ENCODE data around the gene ARVCF.

ARVCF gene

DNA sequence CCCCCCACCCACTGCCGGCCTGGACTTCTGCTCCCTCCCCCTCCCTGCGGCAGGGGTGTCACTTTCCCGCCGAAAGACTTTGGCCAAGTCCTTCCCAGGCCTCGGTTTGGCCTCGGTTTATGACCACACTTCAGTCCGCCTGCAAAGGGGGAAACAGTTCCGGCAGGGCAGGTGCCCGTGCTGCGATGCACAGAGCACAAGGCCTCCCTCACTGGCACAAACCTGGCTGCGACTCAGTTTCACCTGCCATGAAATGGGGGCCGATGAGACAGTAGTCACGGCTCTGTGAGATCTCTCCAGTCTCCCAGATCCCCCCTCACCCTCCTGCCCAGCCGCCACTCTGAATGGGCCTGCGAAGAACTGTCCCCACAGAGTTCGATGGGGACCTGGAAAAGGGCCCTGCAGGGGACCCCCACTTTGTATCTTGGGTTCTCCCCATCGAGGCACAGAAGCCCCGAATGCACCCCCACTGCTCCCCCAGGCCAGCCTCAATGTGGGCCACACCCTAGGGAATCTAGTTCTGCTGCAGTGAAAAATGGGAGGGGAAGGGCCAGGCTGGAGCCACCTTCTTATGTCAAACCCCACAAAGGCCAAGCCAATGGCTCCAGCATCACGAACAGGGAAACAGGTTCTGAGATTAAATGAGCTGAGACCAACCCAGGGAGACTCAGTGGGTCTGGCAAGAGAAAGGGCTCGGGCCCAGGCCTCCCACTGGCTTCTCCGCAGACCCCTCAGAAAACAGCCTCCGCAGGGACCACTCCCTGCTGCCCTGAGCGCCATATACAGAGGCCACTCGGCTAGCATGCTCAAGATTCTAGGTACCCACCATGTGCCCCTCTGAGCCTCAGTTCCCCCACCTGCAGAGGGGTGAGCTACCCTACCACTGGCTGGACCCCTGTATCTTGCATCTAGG, 29.0 kb downstream of the ARVCF start:
- DNase-seq (ENCODE audit: low read depth, low spot score) = no peak

GRCh38 chr22:19986410-19987341, 29.9 kb downstream of the ARVCF start:
- no peak for DNase-seq (ENCODE audit: low read depth, low spot score)

DNA sequence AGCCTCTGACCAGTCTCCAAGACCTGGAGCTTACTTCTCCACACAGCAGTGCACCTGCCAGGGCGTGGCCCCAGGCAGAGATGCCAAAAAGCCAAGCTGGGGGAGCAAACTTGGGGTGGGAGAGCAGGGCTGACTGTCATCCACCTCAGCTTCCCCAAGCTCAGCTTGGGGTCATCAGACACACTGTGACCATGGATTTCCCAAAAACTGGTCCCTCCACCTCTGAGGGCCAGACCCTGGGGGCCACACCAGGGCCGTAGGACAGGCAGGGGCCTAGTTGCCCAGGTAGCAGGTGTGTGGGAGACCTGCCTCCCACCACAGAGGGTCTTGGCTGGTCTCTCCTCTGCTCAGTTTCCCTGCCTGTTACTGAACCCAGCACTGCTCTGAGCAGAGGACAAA, 30.6 kb downstream of the ARVCF start:
- DNase-seq (ENCODE audit: low read depth, low spot score) = no peak

DNA sequence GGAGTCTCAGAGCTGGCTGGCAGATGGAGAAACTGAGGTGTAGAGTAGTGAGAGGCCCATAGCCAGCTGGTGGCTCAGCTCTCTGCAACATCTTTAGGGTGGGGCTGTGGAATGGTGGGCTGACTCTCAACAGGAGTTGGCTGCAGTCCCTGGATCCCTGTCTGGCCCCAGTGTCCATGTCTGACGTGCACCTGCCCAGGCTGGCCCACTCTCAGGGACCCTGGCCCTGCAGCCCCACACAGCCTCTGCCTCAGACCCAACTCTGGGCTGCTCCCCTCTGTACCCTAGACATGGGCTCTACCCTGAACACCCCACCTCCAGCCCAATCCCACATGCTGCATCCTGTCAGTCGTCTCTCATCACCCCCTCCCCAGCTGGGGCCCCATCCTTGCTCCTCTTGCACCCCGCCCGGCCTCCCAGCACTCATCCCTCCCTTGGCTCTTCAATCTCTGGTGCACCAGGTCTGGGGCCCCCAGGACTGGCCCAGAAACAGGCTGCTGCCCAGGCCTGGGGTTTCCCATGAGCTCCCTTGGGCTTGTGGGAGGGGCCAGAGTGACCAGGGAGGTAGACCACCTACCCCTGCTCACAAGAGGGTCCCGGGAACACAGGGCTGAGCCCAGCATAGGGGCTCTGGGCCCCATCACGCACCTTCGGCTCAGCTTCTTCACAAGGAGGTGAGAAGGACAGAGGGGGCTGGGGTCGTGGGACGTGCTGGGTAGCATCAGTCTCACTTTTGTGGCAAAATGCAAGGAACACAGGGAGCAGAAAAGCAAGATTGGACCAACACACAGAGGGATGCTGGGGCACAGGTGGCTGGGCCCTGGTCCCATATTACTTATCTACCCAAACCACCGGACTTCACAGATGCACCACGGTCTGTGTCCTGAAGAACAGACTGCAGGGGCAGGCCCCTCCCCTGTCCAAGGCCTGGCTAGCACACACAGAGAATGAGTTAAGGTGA, 31.5 kb downstream of the ARVCF start:
- DNase-seq (ENCODE audit: low read depth, low spot score) = no peak

- DNase-seq (ENCODE audit: low read depth, low spot score) = no peak
Measured at GRCh38 chr22:19984201-19984753, 32.3 kb downstream of the ARVCF start.

DNA sequence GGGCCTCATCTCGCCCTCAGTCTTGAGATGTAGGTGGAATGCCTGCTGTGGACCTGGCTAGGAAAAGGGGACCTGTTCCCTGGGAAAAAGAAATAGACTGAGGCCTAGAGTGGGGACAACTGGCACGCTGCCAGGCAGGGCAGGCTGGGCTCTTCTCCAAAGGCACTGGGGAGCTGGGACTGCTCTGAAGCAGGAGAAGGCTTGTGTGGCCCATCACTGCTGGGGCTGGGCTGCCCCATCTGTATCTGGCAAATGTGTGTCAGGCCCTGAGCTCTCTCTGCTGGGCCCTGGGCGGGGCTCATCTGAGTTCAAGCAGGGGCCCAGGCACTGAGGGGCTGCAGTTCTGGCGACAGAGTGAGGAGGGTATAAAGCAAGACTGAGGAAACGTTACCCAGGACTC, 32.9 kb downstream of the ARVCF start:
- no peak for DNase-seq (ENCODE audit: low read depth, low spot score)

DNA sequence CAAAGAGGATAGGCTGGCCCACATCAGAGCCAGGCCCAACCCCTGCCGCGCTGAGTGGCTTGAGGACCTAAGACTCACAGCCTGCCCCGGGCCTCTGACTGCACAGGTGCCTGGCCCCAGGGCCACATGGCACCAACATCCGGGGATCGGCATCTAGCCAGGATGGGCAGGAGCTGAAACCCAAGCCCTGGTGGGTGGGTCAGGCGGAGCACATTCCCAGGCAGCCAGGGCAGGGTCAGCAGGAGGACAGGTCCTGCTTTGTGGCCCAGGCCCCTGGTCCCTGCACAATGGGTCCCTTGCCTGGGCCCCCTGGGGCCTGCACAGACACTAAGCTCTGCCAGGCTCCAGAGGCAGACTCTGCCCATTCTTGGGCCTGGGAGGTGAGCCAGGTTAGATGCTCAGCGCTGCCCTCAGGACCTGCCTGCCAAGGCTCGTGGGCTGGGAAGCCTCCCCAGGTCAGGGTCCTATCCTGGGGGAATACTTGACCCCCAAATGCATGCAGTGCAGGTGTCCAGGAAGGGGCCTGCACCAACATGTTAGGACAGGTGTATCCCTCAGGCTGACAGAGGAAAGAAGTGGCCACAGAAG, 33.5 kb downstream of the ARVCF start:
- no peak for DNase-seq (ENCODE audit: low read depth, low spot score)

DNA sequence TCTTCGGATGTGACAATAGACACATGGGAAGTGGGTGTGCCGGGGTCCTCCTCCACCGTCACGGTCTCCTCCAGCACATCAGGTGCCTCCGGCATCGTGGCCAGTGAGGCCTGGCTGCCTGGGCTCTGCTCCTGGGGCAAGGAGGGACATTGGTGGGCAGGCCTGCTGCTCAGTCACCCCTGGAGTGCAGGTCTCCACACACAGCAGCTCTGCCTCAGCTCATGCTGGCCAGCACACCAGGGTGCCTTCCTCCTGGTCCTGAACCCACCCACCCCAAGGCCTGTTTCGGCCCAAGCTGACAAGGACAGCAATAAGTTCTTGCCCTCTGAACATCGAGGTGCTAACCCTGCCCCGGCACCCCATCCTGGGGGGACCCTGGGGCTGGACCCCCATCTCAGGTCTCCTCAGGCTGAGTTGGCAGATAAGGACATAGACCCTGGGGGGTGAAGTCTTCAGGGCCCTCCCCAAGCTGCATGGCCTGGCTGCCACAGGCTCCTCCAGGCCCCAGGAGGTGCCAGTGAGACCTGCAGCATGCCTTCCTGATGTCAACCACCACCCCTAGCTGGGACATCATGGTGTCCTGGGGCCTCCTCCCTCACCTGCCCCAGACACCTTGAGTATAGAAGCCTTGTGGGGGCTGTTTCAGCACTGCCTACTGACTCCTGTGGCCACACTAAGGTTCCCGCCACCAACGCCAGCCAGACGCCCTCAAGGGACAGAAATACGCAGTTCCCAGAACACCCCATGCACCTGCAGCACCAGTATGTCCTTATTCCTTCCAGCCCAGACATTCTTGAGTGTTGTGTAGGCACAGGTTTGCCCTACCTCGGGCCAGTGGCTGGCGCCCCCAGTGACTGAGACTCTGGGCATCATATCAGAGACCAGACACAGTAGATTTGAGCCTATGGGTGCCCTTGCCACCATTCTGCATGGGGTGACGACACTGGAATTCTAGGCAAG, 34.4 kb downstream of the ARVCF start:
- DNase-seq (ENCODE audit: low read depth, low spot score) = no peak

DNA sequence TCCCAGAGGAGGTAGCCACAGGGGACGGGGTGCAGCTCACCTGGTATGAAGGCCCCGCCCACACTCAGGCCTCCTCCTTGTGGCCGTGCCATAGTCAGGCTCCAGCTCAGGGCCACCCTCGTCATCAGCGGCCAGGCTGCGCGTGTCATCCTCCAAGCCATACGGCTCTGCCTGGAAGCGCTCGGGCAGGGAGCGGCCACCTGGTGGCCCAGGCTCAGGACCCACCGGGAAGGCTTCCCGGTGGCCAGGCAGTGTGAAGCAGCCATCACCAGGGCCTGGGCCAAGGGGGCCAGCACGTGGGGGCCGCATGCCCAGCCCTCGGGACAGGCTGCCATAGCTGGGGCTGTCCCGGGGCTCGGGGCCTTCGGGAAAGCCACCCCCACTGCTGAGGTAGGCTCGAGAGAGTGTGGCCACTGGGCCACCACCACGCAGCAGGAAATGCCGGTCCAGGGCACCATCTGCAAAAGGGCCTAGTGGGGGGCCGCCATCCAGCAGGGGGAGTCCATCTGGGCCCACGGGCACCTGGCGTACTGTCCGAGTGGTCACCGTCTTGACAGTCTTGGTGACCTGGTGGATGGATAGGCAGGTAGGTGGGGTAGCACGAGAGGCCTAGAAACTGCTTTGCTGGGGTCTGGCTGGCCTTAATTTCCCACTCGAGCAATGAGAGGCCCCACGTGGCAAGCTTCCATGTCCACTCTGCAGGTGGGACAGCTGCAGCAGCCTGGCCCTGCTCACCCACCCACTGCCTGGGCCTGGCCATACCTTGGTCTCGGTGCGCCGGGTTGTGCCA, 35.3 kb downstream of the ARVCF start:
- no peak for DNase-seq (ENCODE audit: low read depth, low spot score)

DNA sequence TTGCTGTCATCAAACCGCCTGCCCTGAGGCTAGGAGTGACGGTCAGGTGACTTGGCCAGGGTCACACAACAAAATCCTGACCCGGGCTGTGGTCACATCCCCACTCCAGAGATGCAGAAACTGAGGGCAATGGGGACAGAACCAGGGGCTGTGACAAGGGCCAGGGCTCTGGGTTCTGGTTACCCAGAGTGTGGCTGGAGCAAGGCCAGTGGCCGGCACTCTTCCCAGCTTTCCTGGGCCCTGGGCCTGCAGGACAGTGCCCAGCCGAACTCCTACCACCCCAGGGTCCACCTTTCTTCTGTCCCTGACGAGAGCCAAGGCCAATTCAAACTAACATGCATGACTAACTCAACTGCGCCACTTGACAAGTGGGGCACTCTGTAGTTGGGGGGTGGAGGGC, 35.9 kb downstream of the ARVCF start:
- no peak for DNase-seq (ENCODE audit: low read depth, low spot score)

- no peak for DNase-seq (ENCODE audit: low read depth, low spot score)
Measured at GRCh38 chr22:19979712-19980493, 36.7 kb downstream of the ARVCF start.

- DNase-seq (ENCODE audit: low read depth, low spot score) = no peak
Measured at GRCh38 chr22:19978748-19979147, 37.9 kb downstream of the ARVCF start.

- DNase-seq (ENCODE audit: low read depth, low spot score) = no peak
Measured at GRCh38 chr22:19977296-19978243, 39.1 kb downstream of the ARVCF start.

GRCh38 chr22:19976671-19977070, 40.0 kb downstream of the ARVCF start:
- DNase-seq (ENCODE audit: low read depth, low spot score) = no peak

- DNase-seq (ENCODE audit: low read depth, low spot score) = no peak
Measured at GRCh38 chr22:19975707-19976035, 41.0 kb downstream of the ARVCF start.

GRCh38 chr22:19974935-19975706, 41.5 kb downstream of the ARVCF start:
- DNase-seq (ENCODE audit: low read depth, low spot score) = no peak
